Smooth muscle cell (in vitro differentiated cells): ENCODE results near the gene FARS2. TPM values are rescaled to one million over a fixed set of nuclear protein-coding genes. Genes with fewer than 3 reads are reported as not detected.

Experiments
- DNase-seq: peaks from one replicate; lab custom pipeline; 2025; ENCODE audit not compliant: unreplicated experiment; lab: John Stamatoyannopoulos, UW
- H2AFZ ChIP-seq: fragments of 200-600 bp; sonication (generic); 2 replicates; pipeline ENCODE4 v1.6.0; 2016; ENCODE audit warnings: antibody characterized with exemption, low read depth, mild to moderate bottlenecking
- H3F3A ChIP-seq: fragments of 200-600 bp; sonication (generic); 2 replicates; pipeline ENCODE4 v1.6.0; 2017; ENCODE audit warnings: antibody characterized with exemption, low read depth
- H3K27ac ChIP-seq: fragments of 200-600 bp; sonication (generic); 2 replicates; pipeline ENCODE4 v1.5.1; 2016; ENCODE audit warnings: low read depth, mild to moderate bottlenecking
- H3K27me3 ChIP-seq: fragments of 200-600 bp; sonication (generic); 2 replicates; pipeline ENCODE4 v1.6.1; 2016; ENCODE audit warnings: low read depth, mild to moderate bottlenecking
- H3K36me3 ChIP-seq: fragments of 200-600 bp; sonication (generic); 2 replicates; pipeline ENCODE4 v1.5.1; 2016; ENCODE audit warnings: low read depth
- H3K4me1 ChIP-seq: fragments of 200-600 bp; sonication (generic); 2 replicates; pipeline ENCODE4 v1.5.1; 2016; ENCODE audit warnings: low read depth
- H3K4me2 ChIP-seq: fragments of 200-600 bp; sonication (generic); 2 replicates; pipeline ENCODE4 v1.6.0; 2016; ENCODE audit warnings: mild to moderate bottlenecking
- H3K4me3 ChIP-seq: fragments of 200-600 bp; sonication (generic); 2 replicates; pipeline ENCODE4 v1.5.1; 2016; ENCODE audit warnings: mild to moderate bottlenecking
- H3K79me2 ChIP-seq: fragments of 200-600 bp; sonication (generic); 2 replicates; pipeline ENCODE4 v1.6.0; 2016; ENCODE audit warnings: low read depth, mild to moderate bottlenecking
- H3K9ac ChIP-seq: fragments of 200-600 bp; sonication (generic); 2 replicates; pipeline ENCODE4 v1.6.0; 2016; ENCODE audit warnings: low read depth
- H3K9me3 ChIP-seq: fragments of 200-600 bp; sonication (generic); replicated peaks from 2 replicates; pipeline ENCODE4 v1.5.1; 2016; ENCODE audit warnings: low read depth
- H4K20me1 ChIP-seq: fragments of 200-600 bp; sonication (generic); 2 replicates; pipeline ENCODE4 v1.6.0; 2016; ENCODE audit warnings: low read depth
- WGBS: methylation state at CpG from one replicate; pipeline ENCODE4 v1.1.7; 2016; ENCODE audit warnings: low lambda C conversion rate; 5-methylcytosine and 5-hydroxymethylcytosine counted together
- polyA plus RNA-seq: library from polyadenylated mRNA; unstranded; fragments of >200 nt; fragmentation: Nextera tagmentation; extraction: Ambion mirVana; gene quantifications from 2 replicates; pipeline ENCODE4 v1.2.1, GENCODE V29; 2016
- total RNA-seq: library from RNA; depleted of rRNA; stranded (reverse); fragments of >200 nt; gene quantifications from 2 replicates; pipeline ENCODE4 v1.2.3, GENCODE V29; 2014
- TF ChIP-seq, protein P1 (sequence below): fragments of 200-600 bp; sonication (generic); IDR thresholded peaks from 2 replicates; pipeline ENCODE4 v1.5.1; 2017; ENCODE audit warnings: borderline replicate concordance, mild to moderate bottlenecking, antibody characterized with exemption; ENCODE audit not compliant: insufficient read depth, poor library complexity, severe bottlenecking

Gene FARS2
- total and polyA plus RNA-seq, 2 experiments from 2014 or later, result 9.6 to 13.2 TPM

DNA sequence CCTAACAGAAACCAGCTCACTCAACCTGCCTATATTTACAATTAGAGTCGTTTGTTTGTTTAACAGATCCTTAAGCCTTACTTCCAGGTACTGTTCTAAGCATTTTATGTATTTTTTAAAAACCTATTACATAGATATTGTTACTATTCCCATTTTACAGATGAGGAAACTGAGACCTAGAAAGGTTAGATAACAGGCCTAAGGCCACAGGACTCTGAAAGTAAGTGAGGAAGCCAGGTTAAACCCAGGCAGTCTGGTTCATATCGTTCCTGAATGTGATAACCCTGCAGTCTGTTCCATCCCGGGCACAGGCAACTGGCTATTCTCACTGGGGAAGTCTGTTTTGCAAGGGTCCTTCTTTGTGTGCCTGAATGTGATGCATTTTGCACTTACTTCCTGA is 322.2 kb downstream of the FARS2 start:
- Histone ChIP-seq H3F3A (no peaks in the 10 kb centered on the region), H3K36me3 (no peaks in the 10 kb centered on the region), H3K4me3 (no peak overlapping the region), H3K9ac (no peak overlapping the region), H3K4me2 (no peak overlapping the region), H3K4me1 (no peaks in the 10 kb centered on the region), H3K27me3 (no peaks in the 10 kb centered on the region), H2AFZ (no peak overlapping the region), H3K79me2 (no peaks in the 10 kb centered on the region), H3K27ac (no peak overlapping the region), H3K9me3 (no peaks in the 10 kb centered on the region), H4K20me1 (no peaks in the 10 kb centered on the region)
- whole genome bisulfite sequencing, result 75% methylated on average over 3 of the region's 3 CpGs
- no peak for DNase-seq
- TF ChIP-seq, protein P1, sequence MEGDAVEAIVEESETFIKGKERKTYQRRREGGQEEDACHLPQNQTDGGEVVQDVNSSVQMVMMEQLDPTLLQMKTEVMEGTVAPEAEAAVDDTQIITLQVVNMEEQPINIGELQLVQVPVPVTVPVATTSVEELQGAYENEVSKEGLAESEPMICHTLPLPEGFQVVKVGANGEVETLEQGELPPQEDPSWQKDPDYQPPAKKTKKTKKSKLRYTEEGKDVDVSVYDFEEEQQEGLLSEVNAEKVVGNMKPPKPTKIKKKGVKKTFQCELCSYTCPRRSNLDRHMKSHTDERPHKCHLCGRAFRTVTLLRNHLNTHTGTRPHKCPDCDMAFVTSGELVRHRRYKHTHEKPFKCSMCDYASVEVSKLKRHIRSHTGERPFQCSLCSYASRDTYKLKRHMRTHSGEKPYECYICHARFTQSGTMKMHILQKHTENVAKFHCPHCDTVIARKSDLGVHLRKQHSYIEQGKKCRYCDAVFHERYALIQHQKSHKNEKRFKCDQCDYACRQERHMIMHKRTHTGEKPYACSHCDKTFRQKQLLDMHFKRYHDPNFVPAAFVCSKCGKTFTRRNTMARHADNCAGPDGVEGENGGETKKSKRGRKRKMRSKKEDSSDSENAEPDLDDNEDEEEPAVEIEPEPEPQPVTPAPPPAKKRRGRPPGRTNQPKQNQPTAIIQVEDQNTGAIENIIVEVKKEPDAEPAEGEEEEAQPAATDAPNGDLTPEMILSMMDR, result no peak

GRCh38 chr6:5584078-5584482 is 322.8 kb downstream of the FARS2 start:
- Histone ChIP-seq H2AFZ (no peak overlapping the region), H3K9ac (no peak overlapping the region), H3F3A (no peaks in the 10 kb centered on the region), H3K4me2 (no peak overlapping the region), H3K4me3 (no peak overlapping the region), H3K27ac (no peak overlapping the region), H3K27me3 (no peaks in the 10 kb centered on the region), H3K36me3 (no peaks in the 10 kb centered on the region), H3K4me1 (no peaks in the 10 kb centered on the region), H3K9me3 (no peaks in the 10 kb centered on the region), H3K79me2 (no peaks in the 10 kb centered on the region), H4K20me1 (no peaks in the 10 kb centered on the region)
- TF ChIP-seq, protein P1, result no peak
- no peak for DNase-seq
- WGBS, result 68% methylated on average over 5 of the region's 5 CpGs

DNA sequence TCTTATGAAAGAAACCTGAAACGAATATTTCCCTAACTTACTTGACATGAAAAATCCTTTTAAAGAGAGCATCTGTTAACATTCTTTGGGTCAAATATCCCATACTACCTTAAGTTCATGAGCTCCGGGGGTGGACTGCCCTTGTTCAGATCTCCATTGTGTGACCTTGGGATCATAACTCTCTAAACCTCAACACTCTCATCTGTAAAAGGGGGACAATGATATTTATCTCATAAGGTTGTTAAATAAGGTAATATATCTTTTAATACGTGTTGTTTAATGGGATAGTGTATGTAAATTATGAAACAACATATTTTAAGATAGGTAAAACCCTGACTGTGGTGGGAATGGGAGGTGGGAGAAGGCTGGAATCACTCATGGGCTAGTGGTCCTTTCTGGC is 326.3 kb downstream of the FARS2 start:
- DNase-seq, result no peak
- TF ChIP-seq, protein P1, result no peak
- no peak overlapping the region for H3K4me2 ChIP-seq
- H3K9me3 ChIP-seq, result no peaks in the 10 kb centered on the region
- H4K20me1 ChIP-seq, result no peaks in the 10 kb centered on the region
- H3K79me2 ChIP-seq, result no peaks in the 10 kb centered on the region
- no peak overlapping the region for H3K9ac ChIP-seq
- no peak overlapping the region for H2AFZ ChIP-seq
- H3K4me1 ChIP-seq, result no peaks in the 10 kb centered on the region
- H3K27me3 ChIP-seq, result no peaks in the 10 kb centered on the region
- WGBS, result 97% methylated on average over 3 of the region's 3 CpGs
- no peaks in the 10 kb centered on the region for H3F3A ChIP-seq
- no peaks in the 10 kb centered on the region for H3K36me3 ChIP-seq
- no peak overlapping the region for H3K27ac ChIP-seq
- H3K4me3 ChIP-seq, result no peak overlapping the region

DNA sequence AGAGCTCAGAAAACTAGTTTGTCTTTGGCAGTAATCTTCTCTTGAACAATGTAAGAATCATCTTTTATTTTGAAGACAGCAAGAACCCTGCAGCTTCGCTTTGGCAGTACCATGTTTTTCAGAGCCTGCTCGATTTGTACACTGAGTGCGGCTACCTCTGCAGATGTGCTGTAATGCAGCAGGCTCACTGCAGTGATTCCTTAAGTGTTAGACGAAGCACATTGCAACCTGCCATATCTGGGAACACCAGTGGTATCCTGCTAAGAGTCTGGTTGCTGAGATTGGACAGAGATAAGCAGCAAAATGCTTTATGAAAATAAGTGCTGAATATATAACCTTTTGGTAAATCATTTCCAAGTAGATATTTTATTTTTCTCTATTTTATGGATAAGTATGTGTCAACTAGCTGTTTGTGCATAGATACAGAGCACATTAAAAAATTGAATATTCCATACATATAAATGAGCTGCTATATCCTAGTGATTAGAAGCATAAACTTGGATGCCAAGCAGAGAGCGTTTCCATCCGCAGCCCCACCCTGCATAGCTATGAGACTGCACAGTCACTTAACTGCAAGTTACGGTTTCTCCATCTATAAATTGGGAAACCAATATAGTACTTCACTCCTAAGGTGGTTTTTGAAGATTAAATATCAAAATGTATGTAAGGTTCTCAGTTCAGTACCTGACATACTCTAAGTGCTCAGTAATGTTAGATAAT is 328.3 kb downstream of the FARS2 start:
- no peak overlapping the region for H2AFZ ChIP-seq
- WGBS, result 95% methylated on average over 7 of the region's 7 CpGs
- no peak overlapping the region for H3K9ac ChIP-seq
- H3K27ac ChIP-seq, result no peak overlapping the region
- H3K4me3 ChIP-seq, result no peak overlapping the region
- DNase-seq, result no peak
- no peaks in the 10 kb centered on the region for H3K79me2 ChIP-seq
- H3K4me2 ChIP-seq, result no peak overlapping the region
- no peaks in the 10 kb centered on the region for H3F3A ChIP-seq
- no peaks in the 10 kb centered on the region for H3K36me3 ChIP-seq
- H4K20me1 ChIP-seq, result no peaks in the 10 kb centered on the region
- no peaks in the 10 kb centered on the region for H3K4me1 ChIP-seq
- TF ChIP-seq, protein P1, result no peak
- no peaks in the 10 kb centered on the region for H3K27me3 ChIP-seq
- no peaks in the 10 kb centered on the region for H3K9me3 ChIP-seq
